ENCODE results near the gene SLC39A11.

The SLC39A11 gene

DNA sequence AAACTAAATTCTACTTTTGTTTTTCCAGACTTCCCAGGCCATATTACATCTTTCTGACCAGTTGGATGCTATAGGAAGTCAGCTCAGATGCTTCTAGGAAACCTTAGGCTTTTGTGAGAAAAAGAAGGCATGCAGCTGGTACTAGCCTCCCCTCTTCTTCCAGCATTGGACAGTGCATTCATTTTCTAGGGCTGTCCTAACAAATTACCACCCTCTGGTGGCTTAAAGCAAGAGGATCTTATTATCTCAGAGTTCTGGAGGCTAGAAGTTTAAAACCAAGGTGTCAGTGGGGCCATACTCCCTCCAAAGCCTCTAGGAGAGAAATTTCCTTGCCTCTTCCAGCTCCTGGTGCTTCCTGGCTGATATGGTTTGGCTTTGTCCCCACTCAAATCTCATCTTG, 467.8 kb downstream of the SLC39A11 start:
- H2BK120ac ChIP-seq (ENCODE audit: low read depth, low read length) = no peak overlapping the region
- H3K14ac ChIP-seq (ENCODE audit: low read length in 2 of 2) = no peak overlapping the region
- H2BK5ac ChIP-seq (ENCODE audit: low read depth, low read length, poor library complexity, severe bottlenecking) = no peak overlapping the region
- H4K8ac ChIP-seq (ENCODE audit: low read length) = no peak overlapping the region
- H2BK15ac ChIP-seq (ENCODE audit: low read depth, poor library complexity, severe bottlenecking) = no peak overlapping the region
- H2AFZ ChIP-seq (ENCODE audit: low read depth, low read length) = no peak overlapping the region
- H4K91ac ChIP-seq (ENCODE audit: low read length) = no peak overlapping the region
- peaks cover 6 to 69% of the 10 kb centered on the region in 2 experiments for H3K27me3 ChIP-seq (ENCODE audit: control insufficient read depth in 1 of 2, insufficient read depth in 1 of 2, low read length in 2 of 2)
- no peak overlapping the region for H3K23ac ChIP-seq (ENCODE audit: low read length in 2 of 2)
- H3K4me1 ChIP-seq (ENCODE audit: control insufficient read depth, insufficient read depth, low read depth, low read length) = peaks cover 4% of the 10 kb centered on the region
- no peak overlapping the region for H3K9ac ChIP-seq (ENCODE audit: low read length)
- no peaks in the 10 kb centered on the region for H3K79me1 ChIP-seq (replicated peaks; ENCODE audit: low read length, poor library complexity, severe bottlenecking)
- no peak overlapping the region for H3K4ac ChIP-seq (ENCODE audit: low read depth in 1 of 2, low read length in 2 of 2)
- no peak overlapping the region for H2AK5ac ChIP-seq (ENCODE audit: low read length, severe bottlenecking)
- no peak overlapping the region for H2BK12ac ChIP-seq (ENCODE audit: low read length in 2 of 2)
- no peak overlapping the region for H3K4me2 ChIP-seq (ENCODE audit: low read length, poor library complexity, severe bottlenecking)
- no peak overlapping the region for H3K18ac ChIP-seq (ENCODE audit: low read depth in 1 of 2, low read length in 2 of 2)
- peaks cover 25% of the 10 kb centered on the region for H3K9me3 ChIP-seq (ENCODE audit: control insufficient read depth, low read length)
- no peak overlapping the region for H3K27ac ChIP-seq (ENCODE audit: low read length, poor library complexity, severe bottlenecking)
- H3K36me3 ChIP-seq (ENCODE audit: control insufficient read depth in 1 of 2, insufficient read depth in 2 of 2, low read depth in 1 of 2, low read length in 2 of 2) = no peaks in the 10 kb centered on the region
- no peak overlapping the region for H3K4me3 ChIP-seq (ENCODE audit: insufficient read depth in 1 of 2, low read depth in 1 of 2, low read length in 2 of 2)
- no peak for DNase-seq

DNA sequence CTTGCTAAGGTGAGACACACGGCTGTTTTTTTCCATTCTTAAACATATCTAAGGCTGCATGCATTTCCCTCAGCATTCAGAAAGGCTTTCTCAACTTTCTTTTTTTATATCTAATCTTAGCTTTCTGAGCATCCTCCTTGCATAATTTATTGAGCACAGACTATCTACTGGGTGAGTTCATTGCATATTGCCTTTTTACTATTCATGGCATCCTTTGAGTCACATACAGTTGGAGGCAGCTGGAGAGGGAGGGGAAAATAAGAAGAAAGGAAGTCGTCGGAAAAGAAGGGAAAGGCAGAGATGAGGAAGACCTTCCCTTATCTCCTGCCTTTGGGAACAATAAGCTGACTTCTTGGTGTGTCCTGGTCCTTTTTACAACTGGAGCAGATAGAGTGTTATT, 468.3 kb downstream of the SLC39A11 start:
- Histone ChIP-seq H2BK15ac (ENCODE audit: low read depth, poor library complexity, severe bottlenecking) (no peak overlapping the region), H3K27ac (ENCODE audit: low read length, poor library complexity, severe bottlenecking) (no peak overlapping the region), H3K79me1 (replicated peaks; ENCODE audit: low read length, poor library complexity, severe bottlenecking) (no peaks in the 10 kb centered on the region), H2AFZ (ENCODE audit: low read depth, low read length) (no peak overlapping the region), H2AK5ac (ENCODE audit: low read length, severe bottlenecking) (no peak overlapping the region), H3K4me2 (ENCODE audit: low read length, poor library complexity, severe bottlenecking) (no peak overlapping the region), H3K14ac (ENCODE audit: low read length in 2 of 2) (no peak overlapping the region), H3K27me3 (ENCODE audit: control insufficient read depth in 1 of 2, insufficient read depth in 1 of 2, low read length in 2 of 2) (peaks cover 6 to 69% of the 10 kb centered on the region in 2 experiments), H3K9me3 (ENCODE audit: control insufficient read depth, low read length) (peaks cover 23% of the 10 kb centered on the region), H2BK5ac (ENCODE audit: low read depth, low read length, poor library complexity, severe bottlenecking) (no peak overlapping the region), H2BK12ac (ENCODE audit: low read length in 2 of 2) (no peak overlapping the region), H3K23ac (ENCODE audit: low read length in 2 of 2) (no peak overlapping the region), H4K91ac (ENCODE audit: low read length) (no peak overlapping the region), H3K36me3 (ENCODE audit: control insufficient read depth in 1 of 2, insufficient read depth in 2 of 2, low read depth in 1 of 2, low read length in 2 of 2) (no peaks in the 10 kb centered on the region), H3K4me1 (ENCODE audit: control insufficient read depth, insufficient read depth, low read depth, low read length) (peaks cover 4% of the 10 kb centered on the region), H4K8ac (ENCODE audit: low read length) (no peak overlapping the region), H3K4me3 (ENCODE audit: insufficient read depth in 1 of 2, low read depth in 1 of 2, low read length in 2 of 2) (no peak overlapping the region), H3K9ac (ENCODE audit: low read length) (no peak overlapping the region), H3K18ac (ENCODE audit: low read depth in 1 of 2, low read length in 2 of 2) (no peak overlapping the region), H3K4ac (ENCODE audit: low read depth in 1 of 2, low read length in 2 of 2) (no peak overlapping the region), H2BK120ac (ENCODE audit: low read depth, low read length) (no peak overlapping the region)
- WGBS = 77% methylated on average over 3 of the region's 3 CpGs
- no peak for DNase-seq

DNA sequence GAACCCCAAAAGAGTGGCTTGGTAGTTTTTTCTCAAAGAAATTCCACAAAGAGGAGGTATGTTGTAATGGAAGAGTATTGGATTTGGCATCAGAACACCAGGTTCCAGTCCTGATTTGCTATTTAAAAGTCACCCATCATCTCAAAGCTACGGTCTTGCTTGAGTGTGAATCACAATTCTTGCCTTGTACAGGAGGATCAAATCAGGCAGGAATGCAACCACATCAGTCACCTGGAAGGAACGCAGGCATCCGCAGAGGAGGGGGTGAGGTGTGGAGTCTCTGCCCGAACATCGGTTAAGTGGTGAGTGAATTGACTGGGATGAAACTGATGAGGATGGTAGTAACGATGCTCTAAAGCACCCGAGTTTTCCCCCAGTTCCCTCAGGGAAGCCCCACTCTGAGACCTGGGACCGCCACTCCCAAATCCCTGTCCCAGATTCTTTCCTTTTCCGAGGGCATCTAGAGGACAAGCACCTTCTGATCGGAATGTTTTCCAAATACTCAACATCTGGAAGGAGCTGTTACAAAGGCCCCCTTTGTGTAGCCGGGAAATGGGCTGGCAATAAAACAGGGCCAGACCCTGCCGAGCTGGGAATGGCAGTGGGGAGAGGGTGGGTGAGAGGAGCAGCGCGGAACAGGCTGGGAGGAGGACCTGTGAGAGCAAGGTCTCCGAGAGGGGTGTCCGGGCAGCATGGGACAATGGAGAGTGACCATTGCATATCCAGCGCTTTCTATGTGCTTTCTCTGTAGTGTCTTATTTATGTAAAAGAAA, 469.6 kb downstream of the SLC39A11 start:
- Histone ChIP-seq H3K18ac (ENCODE audit: low read depth in 1 of 2, low read length in 2 of 2) (no peak overlapping the region), H3K9ac (ENCODE audit: low read length) (no peak overlapping the region)

DNA sequence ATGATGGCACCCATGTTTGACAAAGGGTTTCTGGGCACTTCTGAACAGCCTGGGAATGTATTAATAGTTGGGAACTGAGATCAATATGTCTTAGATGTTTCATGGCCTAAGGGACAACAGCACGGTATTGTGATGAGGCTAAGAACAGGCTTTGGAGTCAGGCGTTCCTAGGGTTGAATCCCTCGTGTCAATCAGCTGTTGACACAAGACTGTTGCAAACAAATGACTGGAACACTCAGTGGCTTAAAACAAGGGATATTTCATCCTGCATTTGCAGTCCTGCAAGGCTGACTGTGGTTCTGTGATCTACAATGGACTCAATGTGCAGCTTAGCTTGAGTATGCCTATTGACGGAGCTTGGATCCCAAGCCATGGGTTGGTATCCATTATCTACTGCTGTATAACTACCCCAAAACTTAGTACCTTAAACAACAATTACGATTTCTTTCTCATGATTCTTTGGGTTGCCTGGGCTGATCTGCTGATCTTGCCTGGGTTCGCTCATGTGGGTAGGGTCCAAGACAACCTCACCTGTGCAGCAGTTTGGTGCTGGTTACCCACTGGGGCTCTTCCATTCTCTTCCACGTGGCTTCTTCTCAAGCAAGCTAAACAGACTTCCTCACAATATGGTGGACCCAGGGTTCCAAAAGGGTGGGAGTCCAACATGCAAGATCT, 472.4 kb downstream of the SLC39A11 start:
- H2BK12ac ChIP-seq (ENCODE audit: low read length in 2 of 2) = no peak overlapping the region
- no peak overlapping the region for H3K27ac ChIP-seq (ENCODE audit: low read length, poor library complexity, severe bottlenecking)
- H3K23ac ChIP-seq (ENCODE audit: low read length in 2 of 2) = no peak overlapping the region
- WGBS = 84% methylated on average over 7 of the region's 7 CpGs
- H4K8ac ChIP-seq (ENCODE audit: low read length) = no peak overlapping the region
- no peaks in the 10 kb centered on the region for H3K79me1 ChIP-seq (replicated peaks; ENCODE audit: low read length, poor library complexity, severe bottlenecking)
- no peak overlapping the region for H2BK5ac ChIP-seq (ENCODE audit: low read depth, low read length, poor library complexity, severe bottlenecking)
- no peak overlapping the region for H2AK5ac ChIP-seq (ENCODE audit: low read length, severe bottlenecking)
- no peak overlapping the region for H3K4ac ChIP-seq (ENCODE audit: low read depth in 1 of 2, low read length in 2 of 2)
- H3K14ac ChIP-seq (ENCODE audit: low read length in 2 of 2) = no peak overlapping the region
- H2AFZ ChIP-seq (ENCODE audit: low read depth, low read length) = no peak overlapping the region
- H4K91ac ChIP-seq (ENCODE audit: low read length) = no peak overlapping the region
- no peak overlapping the region for H3K18ac ChIP-seq (ENCODE audit: low read depth in 1 of 2, low read length in 2 of 2)
- no peaks in the 10 kb centered on the region for H3K36me3 ChIP-seq (ENCODE audit: control insufficient read depth in 1 of 2, insufficient read depth in 2 of 2, low read depth in 1 of 2, low read length in 2 of 2)
- H2BK15ac ChIP-seq (ENCODE audit: low read depth, poor library complexity, severe bottlenecking) = no peak overlapping the region
- no peak overlapping the region for H3K4me3 ChIP-seq (ENCODE audit: insufficient read depth in 1 of 2, low read depth in 1 of 2, low read length in 2 of 2)
- H3K4me1 ChIP-seq (ENCODE audit: control insufficient read depth, insufficient read depth, low read depth, low read length) = peaks cover 18% of the 10 kb centered on the region
- no peak overlapping the region for H3K4me2 ChIP-seq (ENCODE audit: low read length, poor library complexity, severe bottlenecking)
- H3K27me3 ChIP-seq (ENCODE audit: control insufficient read depth in 1 of 2, insufficient read depth in 1 of 2, low read length in 2 of 2) = peaks cover 6 to 81% of the 10 kb centered on the region in 2 experiments
- peaks cover 8% of the 10 kb centered on the region for H3K9me3 ChIP-seq (ENCODE audit: control insufficient read depth, low read length)
- no peak for DNase-seq
- H3K9ac ChIP-seq (ENCODE audit: low read length) = no peak overlapping the region
- no peak overlapping the region for H2BK120ac ChIP-seq (ENCODE audit: low read depth, low read length)

More for the DNA sequence above, 469.6 kb downstream of the SLC39A11 start:
- H3K4me3 ChIP-seq (ENCODE audit: insufficient read depth in 1 of 2, low read depth in 1 of 2, low read length in 2 of 2) = no peak overlapping the region
- no peaks in the 10 kb centered on the region for H3K36me3 ChIP-seq (ENCODE audit: control insufficient read depth in 1 of 2, insufficient read depth in 2 of 2, low read depth in 1 of 2, low read length in 2 of 2)
- H3K4ac ChIP-seq (ENCODE audit: low read depth in 1 of 2, low read length in 2 of 2) = no peak overlapping the region
- H3K79me1 ChIP-seq (replicated peaks; ENCODE audit: low read length, poor library complexity, severe bottlenecking) = no peaks in the 10 kb centered on the region
- H2BK5ac ChIP-seq (ENCODE audit: low read depth, low read length, poor library complexity, severe bottlenecking) = no peak overlapping the region
- H3K4me1 ChIP-seq (ENCODE audit: control insufficient read depth, insufficient read depth, low read depth, low read length) = peaks cover 9% of the 10 kb centered on the region
- H3K4me2 ChIP-seq (ENCODE audit: low read length, poor library complexity, severe bottlenecking) = no peak overlapping the region
- H3K27me3 ChIP-seq (ENCODE audit: control insufficient read depth in 1 of 2, insufficient read depth in 1 of 2, low read length in 2 of 2) = peaks cover 6 to 65% of the 10 kb centered on the region in 2 experiments
- peak overlapping the region; percentile 44 for H2AK5ac ChIP-seq (ENCODE audit: low read length, severe bottlenecking)
- no peak for DNase-seq
- peaks cover 12% of the 10 kb centered on the region for H3K9me3 ChIP-seq (ENCODE audit: control insufficient read depth, low read length)
- H2BK120ac ChIP-seq (ENCODE audit: low read depth, low read length) = no peak overlapping the region
- no peak overlapping the region for H2AFZ ChIP-seq (ENCODE audit: low read depth, low read length)
- H3K23ac ChIP-seq (ENCODE audit: low read length in 2 of 2) = no peak overlapping the region
- H3K14ac ChIP-seq (ENCODE audit: low read length in 2 of 2) = no peak overlapping the region
- H2BK15ac ChIP-seq (ENCODE audit: low read depth, poor library complexity, severe bottlenecking) = no peak overlapping the region
- H4K91ac ChIP-seq (ENCODE audit: low read length) = no peak overlapping the region
- no peak overlapping the region for H2BK12ac ChIP-seq (ENCODE audit: low read length in 2 of 2)
- H4K8ac ChIP-seq (ENCODE audit: low read length) = no peak overlapping the region
- no peak overlapping the region for H3K27ac ChIP-seq (ENCODE audit: low read length, poor library complexity, severe bottlenecking)
- 78% methylated on average over 17 of the region's 17 CpGs for WGBS

Measured in mesenchymal stem cell (in vitro differentiated cells and primary cell).